Measurements from ENCODE around the gene OR10V1.

Gene OR10V1, protein sequence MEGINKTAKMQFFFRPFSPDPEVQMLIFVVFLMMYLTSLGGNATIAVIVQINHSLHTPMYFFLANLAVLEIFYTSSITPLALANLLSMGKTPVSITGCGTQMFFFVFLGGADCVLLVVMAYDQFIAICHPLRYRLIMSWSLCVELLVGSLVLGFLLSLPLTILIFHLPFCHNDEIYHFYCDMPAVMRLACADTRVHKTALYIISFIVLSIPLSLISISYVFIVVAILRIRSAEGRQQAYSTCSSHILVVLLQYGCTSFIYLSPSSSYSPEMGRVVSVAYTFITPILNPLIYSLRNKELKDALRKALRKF

DNA sequence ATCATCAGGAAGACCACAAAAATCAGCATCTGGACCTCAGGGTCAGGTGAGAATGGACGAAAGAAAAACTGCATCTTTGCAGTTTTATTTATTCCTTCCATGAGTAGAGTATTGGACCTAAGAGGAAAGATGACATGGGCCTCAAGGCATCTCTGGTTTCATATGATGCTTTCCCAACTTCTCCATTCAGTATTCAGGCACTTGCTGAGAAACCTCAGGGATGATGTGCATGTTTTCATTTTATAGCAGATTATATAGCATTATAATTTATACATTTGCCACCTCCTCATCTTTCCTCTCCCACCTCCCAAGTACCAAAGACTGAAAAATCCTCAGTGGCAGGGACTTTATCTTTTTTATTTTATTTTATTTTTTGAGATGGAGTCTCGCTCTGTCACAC is at the start of gene OR10V1:
TSS of gene OR10V1 (minus strand) at position 101 of the 400 bp plus-strand sequence. CDS start at position 101, 0 bp downstream.
- no peak for FAIRE-seq
- no peak for TF ChIP-seq CTCF (IDR thresholded peaks at IDR 0.05; ENCODE audit: insufficient read depth, missing control alignments)
- no peak for DNase-seq (ENCODE audit: insufficient read length, low spot score)

- TF ChIP-seq CTCF (IDR thresholded peaks at IDR 0.05; ENCODE audit: insufficient read depth, missing control alignments): no peak
- FAIRE-seq (no peak), DNase-seq (ENCODE audit: insufficient read length, low spot score) (no peak)
These were observed 48.3 kb upstream of the OR10V1 start for GRCh38 chr11:59761993-59762392.

DNA sequence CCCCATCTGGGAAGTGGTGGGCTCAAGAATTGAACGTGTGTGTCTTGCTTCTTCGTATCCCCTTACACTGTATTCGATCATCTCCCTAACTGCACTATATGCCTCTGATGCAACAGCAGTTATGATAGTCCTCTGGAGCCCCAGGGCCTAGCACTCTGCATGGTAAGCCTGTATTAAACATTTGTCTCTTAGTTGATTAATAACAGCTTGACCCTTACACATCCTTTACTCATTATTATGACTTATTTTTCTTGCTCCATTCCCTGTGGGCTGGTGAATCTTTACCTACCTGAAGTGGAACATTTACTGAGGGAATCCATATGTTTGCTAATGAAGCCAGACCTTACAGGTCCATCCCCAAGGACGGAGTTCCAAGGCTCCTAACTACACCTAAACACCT is 47.1 kb upstream of the OR10V1 start:
- no peak for TF ChIP-seq CTCF (IDR thresholded peaks at IDR 0.05; ENCODE audit: insufficient read depth, missing control alignments)
- no peak for FAIRE-seq
- DNase-seq (ENCODE audit: insufficient read length, low spot score): no peak

DNA sequence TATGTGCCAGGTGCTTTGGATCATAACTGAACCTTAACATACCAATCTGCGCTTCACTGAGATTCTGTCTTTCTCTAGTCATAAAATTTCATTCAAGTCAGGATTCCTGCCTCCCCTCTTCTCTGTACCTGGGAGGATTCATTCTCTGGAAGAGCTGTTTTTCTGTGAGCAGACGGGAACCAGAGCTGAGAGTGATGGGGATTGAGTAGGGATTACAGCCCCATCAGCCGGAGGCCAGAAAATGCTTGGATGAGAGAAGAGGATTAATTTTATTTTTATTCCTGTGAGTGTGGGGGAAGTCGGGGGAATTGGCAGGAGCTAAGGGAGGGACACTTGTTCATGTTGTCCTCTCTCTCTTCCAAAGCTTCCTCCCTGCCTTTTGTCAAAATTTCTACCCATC is 46.3 kb upstream of the OR10V1 start:
- DNase-seq (ENCODE audit: insufficient read length, low spot score) (peak; percentile 55), FAIRE-seq (no peak)
- TF ChIP-seq CTCF (IDR thresholded peaks at IDR 0.05; ENCODE audit: insufficient read depth, missing control alignments): no peak

- FAIRE-seq (no peak), DNase-seq (ENCODE audit: insufficient read length, low spot score) (no peak)
- TF ChIP-seq CTCF (IDR thresholded peaks at IDR 0.05; ENCODE audit: insufficient read depth, missing control alignments): no peak
These were observed 44.9 kb upstream of the OR10V1 start for GRCh38 chr11:59758401-59759037.

DNA sequence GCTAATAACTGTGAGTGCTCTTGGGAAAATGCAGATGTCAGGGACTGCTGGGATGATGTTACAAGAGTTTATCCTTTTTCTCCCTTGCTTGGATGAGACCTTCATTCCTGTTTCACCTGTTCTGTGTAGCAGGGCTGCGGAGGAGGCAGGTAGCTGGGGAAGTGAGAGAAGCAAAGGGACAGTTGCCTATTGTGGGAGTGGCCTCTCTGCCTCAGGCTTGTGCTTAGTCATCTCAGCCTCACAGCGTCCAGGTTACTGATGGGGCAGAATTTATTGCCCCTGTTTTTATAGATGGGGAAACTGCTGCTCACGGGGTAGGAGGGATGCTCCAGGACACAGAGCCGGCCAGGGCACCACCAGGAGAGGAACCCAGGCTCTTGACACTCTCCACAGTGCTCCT is 43.2 kb upstream of the OR10V1 start:
- DNase-seq (ENCODE audit: insufficient read length, low spot score) (no peak), FAIRE-seq (no peak)
- TF ChIP-seq CTCF (IDR thresholded peaks at IDR 0.05; ENCODE audit: insufficient read depth, missing control alignments): no peak

DNA sequence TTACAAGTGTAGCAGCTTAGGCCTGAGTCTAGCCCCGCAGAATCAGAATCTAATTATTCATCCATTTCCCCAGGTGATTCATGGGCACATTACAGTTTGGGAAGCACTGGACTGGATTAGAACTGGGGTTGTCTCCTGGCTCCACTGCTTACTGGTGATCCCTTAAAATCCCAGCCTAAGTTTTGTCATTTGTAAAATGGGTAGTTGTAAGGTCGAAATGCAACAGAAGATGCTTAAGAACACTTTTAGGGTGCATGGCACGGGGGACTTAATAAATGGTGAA is 42.9 kb upstream of the OR10V1 start:
- no peak for FAIRE-seq
- no peak for TF ChIP-seq CTCF (IDR thresholded peaks at IDR 0.05; ENCODE audit: insufficient read depth, missing control alignments)
- no peak for DNase-seq (ENCODE audit: insufficient read length, low spot score)

Data from D721Med (cell line).